T-helper 1 cell (primary cell): ENCODE measurements around the gene TNS2.

Experiments
- DNase-seq, 5 donors: peaks; one replicate each; pipeline ENCODE4 v3.0.0-alpha.2; 2012 to 2020

The TNS2 gene

GRCh38 chr12:53042607-53043454 lies 7.0 kb upstream of the TNS2 start:
- DNase-seq: no peak

- no peak for DNase-seq
Observed at GRCh38 chr12:53044052-53044581, 5.7 kb upstream of the TNS2 start.

DNA sequence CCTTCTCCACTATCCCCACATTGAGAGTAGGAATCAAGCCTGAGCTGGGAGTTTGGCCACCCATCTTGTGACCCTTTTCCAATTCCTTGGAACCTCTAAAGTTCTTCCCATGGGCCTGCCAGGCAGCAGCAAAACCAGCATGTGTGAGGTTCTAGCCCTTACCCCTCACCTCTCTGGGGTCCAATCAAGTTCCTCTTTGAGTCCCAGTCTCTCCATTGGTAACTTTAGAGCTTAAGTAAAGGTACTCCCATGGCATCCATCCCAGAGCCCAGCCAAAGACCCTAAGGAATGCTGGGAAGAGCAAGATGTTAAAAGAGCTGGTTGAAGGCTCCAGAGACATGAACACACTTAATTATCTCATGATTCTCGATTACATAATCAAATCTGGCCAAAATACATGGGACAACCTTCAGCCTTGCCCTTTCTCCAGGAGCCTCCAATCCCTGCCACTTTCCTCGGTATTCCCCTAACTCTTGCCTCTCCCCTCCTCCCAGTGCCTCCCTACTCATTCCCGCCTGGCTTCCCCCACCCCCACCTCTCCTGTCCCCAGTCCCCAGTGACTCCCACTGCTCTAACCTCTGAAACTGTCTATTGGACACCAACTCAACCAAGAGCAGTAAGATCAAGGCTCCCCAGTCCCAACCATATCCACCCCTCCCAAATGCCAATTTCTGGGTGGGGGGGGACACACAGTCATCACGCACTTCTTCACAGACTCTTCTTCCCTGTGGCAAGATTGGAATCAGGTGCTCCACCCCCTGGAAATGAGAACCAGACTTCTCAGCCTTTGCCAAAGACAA lies 4.8 kb upstream of the TNS2 start:
- no peak for DNase-seq

- no peak for DNase-seq
Observed at GRCh38 chr12:53045696-53046045, 4.2 kb upstream of the TNS2 start.

GRCh38 chr12:53046655-53047220 lies 3.1 kb upstream of the TNS2 start:
- peak in 3 of 5 donors; percentile 45 to 54 (median 53) for DNase-seq

DNA sequence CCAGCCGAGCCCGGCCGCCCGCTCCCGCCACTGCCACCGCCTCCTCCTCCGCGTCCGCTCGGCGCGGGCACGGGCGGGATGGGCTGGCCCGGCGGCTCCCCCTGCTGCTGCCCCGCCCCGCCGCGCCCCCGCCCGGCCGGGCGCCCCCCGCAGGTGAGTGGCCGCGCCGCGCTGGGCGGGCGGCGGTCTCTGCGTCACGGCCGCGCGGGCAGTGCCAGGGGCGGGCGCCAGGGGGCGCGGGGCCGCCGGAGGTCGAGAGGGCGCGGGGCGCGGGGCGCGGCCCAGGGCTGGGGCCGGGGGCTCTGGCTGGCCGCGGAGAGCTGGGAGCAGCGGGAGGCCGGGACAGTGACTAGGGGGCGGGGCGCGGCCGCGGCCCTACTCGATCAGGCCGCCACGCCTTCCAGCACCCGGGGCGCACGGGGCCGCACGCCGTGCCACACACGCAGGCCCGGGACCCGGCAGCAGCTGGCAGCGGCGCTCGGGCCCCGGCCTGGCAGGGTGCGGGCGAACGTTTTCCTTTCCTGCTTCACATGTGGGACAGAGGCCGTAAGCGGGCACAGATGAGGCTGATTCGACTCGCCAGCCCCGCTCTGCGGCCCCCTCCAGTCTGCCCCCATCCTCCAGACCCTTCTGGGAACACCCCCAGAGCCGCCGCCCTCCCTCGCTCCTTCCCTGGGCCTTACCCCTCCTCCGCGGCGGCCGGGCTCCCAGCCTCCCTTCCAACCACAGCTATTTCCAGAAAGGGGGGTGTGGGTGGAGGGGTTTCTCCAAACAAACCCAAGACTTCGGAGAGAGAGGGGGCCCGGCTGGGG lies 2.4 kb upstream of the TNS2 start:
- peak; percentile 51 to 78 (median 65) for DNase-seq

DNA sequence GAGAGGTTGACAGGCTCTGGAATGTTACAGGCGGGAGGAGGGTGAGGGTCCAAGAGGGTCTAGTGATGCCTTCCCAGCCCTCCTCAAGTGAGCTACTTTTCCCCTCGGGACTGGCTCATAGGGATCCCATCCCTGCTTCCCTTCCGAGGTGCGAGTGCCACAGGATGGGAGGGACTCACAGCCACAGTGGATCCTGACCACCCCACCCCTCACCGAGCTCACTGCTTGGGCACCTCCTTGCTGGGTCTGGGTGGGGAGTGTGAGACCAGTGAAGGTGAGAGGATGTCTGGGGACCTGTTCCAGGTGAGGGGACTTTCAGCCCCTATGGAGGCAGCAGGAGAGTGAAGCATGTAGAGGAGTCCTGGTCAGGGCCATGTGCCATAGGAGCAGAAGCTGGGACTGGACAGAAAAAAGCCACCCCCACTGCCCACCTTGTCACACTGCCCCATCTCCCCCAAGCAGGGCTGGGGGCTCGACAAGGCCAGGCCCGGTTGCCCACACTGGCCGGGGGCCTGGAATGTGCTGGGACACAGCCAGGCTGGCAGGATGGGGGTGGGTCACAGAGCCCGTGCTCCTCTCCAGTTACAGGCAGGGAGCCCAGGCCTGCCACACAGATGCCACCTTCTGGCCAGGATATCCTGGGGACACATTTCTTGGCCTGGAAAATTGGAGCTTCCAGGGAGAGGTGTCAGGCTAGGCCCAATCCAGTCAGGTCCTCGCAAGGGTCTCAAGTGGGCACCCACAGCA lies 1.7 kb upstream of the TNS2 start:
- DNase-seq: no peak

GRCh38 chr12:53048780-53049401 lies 974 bp upstream of the TNS2 start:
- no peak for DNase-seq

GRCh38 chr12:53050426-53051057 lies 677 bp downstream of the TNS2 start:
- no peak for DNase-seq

DNA sequence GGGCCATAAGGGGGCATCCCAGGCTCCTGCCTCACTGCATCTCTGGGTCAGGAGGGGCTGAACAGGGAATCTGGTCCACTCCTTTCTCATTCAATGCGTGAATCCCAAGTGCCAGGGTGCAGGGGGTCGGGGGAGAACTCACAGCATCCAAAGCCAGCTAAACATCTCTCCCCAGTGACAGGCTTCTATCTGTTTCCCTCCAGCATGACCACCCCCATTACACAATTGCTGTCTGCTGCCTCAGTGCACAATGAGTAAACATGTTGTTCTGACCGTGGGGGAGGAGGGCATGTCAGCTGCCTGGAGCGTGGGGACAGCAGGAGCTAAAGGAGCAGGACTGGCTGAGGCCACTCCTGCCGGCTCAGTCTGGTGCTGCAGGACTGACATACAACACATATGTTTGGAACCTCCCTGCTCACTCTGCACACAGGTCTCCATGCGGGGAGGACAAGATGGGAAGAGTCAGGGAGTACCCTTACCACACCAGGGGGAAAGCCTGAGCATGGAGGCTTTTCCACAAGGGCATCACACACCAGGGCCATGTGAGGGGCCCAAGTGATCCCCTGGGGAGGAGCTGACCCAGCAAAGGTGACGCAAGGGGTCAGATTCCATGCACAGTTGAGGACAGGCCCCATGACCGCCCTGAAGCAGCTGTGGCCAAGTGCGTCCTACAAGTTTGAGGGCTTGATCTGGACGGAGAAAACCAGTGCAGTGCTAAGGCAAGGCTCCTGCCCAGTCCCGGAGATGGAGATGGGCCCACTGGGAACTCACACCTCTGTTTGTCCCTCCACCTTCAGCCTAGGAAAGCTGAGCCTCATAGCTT lies 1.4 kb downstream of the TNS2 start:
- DNase-seq: no peak

DNA sequence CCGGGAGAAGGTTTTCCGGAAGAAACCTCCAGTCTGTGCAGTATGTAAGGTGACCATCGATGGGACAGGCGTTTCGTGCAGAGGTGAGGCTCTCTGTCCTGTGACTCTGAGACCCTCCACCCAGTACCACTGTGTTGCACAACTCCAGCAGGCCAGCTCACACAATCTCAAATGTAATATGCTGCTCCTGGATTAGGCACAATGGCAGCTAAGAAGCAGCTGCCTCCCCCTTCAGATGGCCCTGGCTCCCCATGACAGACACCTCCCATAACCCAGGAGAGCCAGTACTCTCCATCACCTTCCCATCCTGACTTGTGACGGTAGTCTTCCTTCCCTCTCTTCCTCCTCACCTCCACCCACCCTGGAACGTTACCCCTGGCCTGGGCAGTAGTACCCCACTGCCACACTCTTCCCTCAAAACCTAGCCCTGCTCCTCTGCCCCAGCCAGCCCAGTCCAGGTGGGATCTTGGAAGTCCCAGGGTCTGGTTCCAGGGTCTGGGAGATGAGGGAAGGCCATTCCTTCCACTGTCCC lies 2.1 kb downstream of the TNS2 start:
- DNase-seq: no peak

GRCh38 chr12:53052419-53053217 lies 2.8 kb downstream of the TNS2 start:
- no peak for DNase-seq

DNA sequence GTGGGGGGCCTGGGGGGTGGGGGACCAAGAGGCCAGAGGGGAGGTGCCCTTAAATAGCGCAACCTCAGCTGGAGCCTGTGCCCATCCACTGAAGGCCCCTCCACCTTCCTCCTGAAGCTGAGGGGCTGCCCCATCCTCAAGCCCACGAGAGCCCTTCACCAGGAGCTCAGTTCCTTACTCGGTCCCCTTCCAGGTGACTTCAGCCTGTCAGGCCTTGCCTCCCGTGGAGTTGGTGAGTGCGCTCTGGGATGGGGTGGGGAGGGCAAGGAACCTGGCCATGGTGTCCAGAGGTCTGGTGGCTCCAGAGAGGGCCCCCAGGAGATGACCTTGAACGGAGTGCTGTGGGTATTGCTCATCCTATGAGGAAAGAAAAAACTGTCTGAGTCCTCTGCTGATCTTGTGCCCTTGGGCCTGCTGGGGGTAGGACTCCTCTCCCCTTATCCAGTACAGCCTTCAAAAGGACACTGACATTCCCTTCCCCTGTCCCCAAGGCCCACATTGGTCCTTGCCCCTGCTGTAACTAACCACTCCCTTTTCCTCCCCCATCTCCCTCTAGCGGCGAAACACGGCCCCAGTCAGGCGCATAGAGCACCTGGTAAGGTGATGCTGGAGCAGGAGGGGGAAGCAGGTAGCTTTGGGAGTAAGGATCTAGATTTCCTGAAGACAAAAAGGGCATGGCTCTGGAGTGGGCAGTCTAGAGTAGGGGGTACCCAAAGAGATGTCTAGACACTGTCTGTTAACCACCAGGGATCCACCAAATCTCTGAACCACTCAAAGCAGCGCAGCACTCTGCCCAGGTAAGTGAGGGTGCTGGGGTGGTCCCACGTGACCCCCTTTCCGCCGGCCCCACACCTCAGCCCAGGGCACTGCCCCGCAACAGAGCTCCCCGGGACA lies 3.6 kb downstream of the TNS2 start:
- DNase-seq: peak in 4 of 5 donors; percentile 33 to 60 (median 51)

DNA sequence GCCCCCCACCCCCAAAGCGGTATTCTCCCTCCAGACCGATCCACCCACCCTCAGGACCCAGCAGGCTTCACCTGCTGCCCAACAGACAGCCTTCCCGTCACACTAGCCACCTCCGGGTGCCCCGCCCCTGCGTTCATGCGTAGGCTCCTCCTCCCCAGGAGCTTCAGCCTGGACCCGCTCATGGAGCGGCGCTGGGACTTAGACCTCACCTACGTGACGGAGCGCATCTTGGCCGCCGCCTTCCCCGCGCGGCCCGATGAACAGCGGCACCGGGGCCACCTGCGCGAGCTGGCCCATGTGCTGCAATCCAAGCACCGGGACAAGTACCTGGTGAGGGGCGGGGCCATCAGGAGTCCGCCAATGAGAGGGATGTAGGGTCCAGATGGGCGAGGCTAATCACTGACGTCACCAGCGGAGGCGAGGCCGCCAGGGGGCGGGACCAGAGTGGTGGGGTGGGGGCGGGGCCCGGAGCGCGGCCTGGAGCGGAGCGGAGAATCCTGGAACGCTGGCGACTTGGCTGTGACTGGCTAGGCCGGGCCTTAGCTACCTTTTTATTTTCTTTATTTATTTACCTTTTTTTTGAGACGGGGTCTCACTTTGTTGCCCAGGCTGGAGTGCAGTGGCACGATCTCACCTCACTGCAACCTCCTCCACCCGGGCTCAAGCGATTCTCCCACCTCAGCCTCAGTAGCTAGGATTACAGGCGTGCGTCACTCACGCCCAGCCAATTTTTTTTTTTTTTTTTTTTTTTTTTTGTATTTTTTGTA lies 4.4 kb downstream of the TNS2 start:
- DNase-seq: peak; percentile 90 to 94 (median 91)

DNA sequence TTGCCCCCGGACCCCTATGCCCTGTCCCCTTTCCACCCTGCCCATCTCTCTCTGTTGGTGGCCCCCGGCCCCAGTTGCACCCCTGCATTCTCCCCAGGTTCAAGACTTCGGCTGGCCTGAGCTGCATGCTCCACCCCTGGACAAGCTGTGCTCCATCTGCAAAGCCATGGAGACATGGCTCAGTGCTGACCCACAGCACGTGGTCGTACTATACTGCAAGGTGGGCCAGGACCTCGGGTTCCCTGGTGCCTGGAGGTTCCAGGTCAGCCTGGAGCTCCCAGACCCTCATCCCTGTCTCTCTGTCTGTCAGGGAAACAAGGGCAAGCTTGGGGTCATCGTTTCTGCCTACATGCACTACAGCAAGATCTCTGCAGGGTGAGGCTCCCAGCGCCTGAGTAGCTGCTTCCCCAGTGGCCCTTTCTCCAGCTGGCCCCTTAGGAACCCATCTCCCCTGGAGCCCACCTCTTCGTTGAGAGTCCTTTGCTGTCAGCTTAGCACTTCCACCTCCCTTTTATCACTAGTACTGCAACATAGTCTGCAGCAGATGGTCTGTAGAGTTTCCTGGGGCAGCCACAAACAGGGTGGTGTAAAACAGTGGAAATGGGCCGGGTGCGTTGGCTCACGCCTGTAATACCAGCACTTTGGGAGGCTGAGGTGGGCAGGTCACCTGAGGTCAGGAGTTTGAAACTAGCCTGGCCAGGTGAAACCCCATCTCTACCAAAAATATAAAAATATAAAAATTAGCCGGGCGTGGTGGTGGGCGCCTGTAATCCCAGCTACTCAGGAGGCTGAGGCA lies 5.8 kb downstream of the TNS2 start:
- DNase-seq: no peak

GRCh38 chr12:53056296-53056695 lies 6.4 kb downstream of the TNS2 start:
- DNase-seq: no peak
